HG03060 (cell line): Measurements from ENCODE around the gene AHRR.
"Not testable (repeated sequence)": the region's sequence is repeated elsewhere in the genome, so short reads cannot be mapped to it uniquely, and the experiment has no call there.

ENCODE experiments used
- ATAC-seq: cut with Tn5 transposase; IDR thresholded peaks from one replicate; pipeline ENCODE4 v1.9.1; 2021; ENCODE audit warnings: low read depth, moderate number of reproducible peaks; ENCODE audit not compliant: unreplicated experiment

AHRR gene

DNA sequence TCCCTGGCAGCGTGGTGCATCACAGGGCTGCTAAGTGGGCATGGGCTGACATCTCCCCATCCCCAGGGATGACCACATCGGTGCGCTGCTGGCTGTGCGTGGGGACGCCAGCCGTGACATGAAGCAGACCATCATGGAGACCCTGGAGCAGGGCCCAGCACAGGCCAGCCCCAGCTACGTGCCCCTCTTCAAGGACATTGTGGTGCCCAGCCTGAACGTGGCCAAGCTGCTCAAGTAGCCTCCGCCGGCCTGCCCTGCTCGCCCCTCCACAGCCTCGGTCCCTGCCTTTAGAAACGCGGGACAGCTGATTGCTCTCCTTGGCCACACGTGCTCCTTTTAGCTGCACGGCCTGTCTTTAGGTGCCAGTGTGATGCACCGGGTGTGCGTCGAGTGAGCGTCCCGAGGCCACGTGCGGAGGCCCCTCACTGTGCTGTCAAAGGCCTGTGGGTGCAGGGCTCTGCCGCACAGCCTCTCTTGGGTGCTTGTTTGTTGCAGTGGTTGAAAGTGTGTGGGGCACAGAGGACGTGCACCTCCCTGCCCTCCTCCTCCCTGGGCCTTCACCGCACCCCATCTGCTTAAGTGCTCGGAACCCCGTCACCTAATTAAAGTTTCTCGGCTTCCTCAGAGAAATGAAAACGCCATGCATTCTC is 145.3 kb downstream of the AHRR start:
- ATAC-seq, result no peak

DNA sequence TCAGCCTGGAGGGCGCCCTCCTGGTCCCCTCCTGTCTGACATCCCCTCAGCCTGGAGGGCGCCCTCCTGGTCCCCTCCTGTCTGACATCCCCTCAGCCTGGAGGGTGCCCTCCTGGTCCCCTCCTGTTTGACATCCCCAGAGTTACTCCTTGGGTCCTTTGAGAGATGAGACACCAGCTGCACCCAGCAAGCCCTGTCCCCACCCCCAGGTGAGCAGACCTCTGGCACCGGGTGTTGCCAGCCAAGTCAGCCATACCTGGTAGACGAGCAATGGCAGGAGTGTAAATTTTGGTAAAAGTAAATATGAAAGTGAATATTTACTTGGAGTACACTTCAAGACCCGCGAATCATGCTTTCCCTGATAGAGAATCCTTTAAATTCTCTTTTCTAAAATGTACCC is 146.9 kb downstream of the AHRR start:
- ATAC-seq, result no peak

DNA sequence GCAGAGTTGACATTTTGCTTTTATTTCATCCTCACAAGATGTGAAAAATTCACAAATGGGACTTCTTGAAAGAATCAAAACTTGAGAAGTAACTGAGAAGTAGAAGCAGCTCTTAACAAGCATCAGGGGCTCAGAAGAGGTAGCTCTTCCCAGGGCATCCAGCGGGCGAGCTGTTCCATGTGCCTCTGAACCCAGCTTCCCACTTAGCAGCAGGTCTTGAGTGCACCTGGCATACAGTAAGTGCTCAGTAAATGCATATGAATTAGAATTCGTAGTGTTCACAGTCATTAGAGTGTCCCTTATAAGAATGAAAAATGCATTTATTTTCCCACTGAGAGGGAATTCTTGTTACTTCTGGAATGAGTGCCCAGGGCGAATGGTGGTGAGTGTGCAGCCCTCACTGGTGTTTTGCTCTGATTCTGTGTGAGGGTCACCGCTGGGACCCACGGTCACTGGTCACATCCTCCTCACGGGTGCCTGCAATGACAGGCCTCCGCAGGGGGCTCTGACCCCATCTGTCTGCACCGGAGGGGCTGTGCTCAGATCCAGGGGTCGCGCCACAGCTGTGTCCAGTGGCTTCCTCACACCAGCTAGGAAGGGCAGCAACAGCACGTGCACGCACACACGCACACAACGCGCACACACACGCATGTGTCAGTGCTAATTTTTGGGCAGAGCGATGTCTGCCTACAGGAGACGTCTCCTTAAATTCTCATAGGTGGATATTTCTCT is 148.4 kb downstream of the AHRR start:
- no peak for ATAC-seq

DNA sequence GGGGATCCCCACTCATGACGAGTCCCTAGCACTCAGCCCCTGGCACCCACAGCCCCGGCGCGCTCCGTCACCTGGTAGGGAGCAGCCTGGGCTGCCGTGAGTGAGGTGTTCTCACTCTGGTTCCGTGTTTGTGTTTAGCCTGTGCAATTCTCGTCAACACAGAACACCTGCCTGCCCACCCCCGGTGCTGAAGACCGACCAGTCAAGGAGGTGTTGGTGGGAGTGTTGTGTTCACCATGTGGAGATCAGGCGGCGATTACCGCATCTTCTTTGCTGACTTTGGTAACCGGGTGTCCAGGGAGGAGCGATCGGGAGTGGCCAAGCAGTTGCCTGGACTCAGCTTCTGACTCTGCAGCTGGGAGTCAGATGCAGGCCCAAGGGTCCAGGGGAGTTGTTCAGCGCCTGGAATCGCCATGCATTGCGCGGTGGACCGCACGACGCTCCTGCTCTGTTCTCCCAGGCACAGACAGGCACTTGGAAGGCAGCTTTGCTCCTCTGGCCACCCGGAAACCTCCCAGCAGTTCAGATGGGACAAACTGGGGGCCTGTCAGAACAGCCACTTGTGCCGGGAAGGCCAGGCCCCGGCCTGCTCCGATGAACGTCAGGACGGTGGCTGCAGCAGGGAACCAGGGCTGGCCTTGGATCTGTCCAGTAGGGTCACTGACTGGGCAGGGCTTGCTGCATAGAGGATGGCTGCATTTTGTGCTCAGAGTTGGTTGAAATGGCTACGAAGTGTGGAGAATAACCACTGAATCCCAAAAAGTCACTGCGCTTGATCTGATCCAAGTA is 149.6 kb downstream of the AHRR start:
- ATAC-seq, result no peak

DNA sequence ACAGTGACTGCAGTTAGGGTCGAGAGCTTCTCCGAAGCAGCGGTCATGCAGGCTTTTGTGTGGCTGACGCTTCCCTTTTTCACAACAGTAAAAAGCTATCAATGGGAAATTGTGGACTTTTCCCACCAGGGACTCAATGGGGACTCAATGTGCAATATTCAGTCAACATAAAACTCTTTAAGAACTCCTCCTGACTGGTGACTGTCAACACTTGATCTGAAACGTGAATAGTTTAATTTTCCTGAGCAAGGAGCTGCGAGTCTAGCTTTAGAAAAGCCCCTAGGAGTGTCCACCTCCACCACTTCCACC is 150.2 kb downstream of the AHRR start:
- no peak for ATAC-seq

DNA sequence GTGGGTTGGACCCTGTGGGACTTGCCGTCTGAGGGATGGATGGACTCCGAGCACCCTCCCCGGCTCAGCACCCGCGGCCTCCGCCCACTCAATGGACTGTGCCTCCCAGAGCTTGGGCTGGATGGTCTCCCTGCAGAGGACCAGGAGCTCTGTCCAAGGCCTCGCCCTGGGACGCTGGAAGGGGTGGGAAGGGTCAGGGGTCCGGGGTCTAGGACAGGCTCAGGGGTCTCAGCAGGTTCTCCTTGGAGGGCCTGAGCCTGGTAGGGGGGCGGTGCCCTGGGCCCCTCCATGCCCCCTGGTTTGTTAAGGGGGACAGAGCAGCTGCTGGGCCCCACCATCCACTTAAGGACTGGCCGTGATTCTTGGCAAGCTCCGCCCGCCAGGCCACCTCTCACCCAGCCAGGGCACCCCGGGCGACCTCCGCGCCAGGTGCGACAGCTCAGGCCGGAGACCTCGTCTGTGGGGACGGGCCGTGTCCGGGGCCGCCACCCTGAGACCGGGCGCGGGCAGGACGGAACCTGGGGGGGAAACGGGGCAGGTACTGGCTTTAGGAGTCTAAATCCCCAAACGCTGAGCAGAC is 150.7 kb downstream of the AHRR start:
- no peak for ATAC-seq

DNA sequence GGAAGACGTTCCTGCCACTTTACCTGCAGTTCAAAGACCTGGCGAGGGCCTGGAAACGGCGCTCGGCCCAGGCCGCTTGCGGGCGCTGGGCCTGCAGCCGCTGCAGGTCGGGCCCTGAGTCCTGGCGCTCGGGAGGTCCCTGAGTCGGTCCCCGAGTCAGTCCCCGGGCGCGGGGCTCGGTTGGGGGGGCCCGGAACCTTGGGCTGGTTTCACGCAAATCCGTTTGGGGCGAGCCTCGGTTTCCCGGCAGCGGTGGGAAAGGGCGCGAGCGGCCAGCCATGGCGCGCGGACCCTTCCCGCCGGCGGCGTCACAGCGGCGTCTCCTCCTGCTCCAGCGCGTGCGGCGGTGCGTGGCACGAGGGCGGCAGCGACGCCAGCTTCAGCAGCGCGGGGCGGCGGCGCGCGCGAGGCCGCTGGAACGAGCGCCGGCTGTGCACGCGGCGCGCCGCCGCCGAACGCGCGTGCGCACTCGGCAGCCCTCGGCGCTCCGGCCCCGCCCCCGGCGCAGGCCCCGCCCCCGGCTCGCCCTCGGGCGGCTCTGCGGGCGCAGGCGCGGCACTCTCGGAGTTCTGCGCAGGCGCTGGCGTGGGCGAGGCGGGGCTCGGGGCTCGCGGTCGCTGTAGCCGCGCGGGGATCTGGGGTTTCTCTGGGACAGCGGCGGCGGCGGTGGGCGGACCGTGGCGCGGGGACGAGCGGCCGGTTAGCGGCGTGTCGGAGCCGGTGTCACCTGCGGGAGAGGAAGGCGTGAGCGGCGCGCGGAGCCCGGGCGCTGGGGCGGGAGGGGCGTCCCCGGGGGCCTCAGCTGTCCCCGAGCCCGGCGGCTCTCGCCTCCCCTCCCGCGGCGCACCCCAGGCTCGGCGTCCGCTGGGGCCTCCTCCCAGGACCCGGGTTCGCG is 151.4 kb downstream of the AHRR start:
- ATAC-seq, result no peak

DNA sequence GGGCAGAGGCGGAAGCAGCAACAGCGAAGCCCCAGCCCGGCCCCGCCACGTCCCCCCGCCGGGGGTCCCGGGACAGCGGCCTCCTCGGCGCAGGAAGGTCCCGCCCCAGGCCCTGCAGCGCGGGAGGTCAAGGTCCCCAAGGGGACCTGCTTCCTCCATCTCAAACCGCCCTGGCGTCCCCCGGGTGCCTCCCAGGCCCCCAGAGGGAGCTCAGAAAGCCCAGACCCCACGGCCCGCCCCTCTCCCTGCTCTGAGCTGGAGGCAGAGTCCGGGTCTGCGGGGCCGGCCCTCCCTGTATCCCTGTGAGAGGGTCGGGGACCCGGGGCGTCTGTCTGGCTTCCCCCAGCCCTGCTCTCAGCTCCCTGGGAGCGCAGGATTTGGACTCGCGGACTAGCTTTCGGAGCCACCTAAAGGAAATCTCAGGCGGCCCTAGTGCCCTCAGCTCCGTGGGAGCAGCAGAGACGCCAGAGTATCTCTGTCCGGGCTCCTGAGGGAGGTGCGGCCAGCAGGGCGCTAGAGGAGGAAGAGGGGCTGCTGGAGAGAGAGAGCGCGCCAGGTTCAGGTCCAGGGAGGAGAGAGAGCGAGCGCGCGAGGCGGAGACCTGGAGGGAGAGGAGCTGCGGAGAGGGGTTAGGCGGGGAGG is 152.2 kb downstream of the AHRR start:
- no peak for ATAC-seq

DNA sequence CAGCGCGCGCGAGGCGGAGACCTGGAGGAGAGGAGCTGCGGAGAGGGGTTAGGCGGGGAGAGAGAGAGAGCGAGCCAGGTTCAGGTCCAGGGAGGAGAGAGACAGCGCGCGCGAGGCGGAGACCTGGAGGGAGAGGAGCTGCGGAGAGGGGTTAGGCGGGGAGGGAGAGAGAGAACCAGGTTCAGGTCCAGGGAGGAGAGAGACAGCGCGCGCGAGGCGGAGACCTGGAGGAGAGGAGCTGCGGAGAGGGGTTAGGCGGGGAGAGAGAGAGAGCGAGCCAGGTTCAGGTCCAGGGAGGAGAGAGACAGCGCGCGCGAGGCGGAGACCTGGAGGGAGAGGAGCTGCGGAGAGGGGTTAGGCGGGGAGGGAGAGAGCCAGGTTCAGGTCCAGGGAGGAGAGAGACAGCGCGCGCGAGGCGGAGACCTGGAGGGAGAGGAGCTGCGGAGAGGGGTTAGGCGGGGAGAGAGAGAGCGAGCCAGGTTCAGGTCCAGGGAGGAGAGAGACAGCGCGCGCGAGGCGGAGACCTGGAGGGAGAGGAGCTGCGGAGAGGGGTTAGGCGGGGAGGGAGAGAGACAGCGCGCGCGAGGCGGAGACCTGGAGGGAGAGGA is 152.8 kb downstream of the AHRR start:
- ATAC-seq, result not testable (repeated sequence)

DNA sequence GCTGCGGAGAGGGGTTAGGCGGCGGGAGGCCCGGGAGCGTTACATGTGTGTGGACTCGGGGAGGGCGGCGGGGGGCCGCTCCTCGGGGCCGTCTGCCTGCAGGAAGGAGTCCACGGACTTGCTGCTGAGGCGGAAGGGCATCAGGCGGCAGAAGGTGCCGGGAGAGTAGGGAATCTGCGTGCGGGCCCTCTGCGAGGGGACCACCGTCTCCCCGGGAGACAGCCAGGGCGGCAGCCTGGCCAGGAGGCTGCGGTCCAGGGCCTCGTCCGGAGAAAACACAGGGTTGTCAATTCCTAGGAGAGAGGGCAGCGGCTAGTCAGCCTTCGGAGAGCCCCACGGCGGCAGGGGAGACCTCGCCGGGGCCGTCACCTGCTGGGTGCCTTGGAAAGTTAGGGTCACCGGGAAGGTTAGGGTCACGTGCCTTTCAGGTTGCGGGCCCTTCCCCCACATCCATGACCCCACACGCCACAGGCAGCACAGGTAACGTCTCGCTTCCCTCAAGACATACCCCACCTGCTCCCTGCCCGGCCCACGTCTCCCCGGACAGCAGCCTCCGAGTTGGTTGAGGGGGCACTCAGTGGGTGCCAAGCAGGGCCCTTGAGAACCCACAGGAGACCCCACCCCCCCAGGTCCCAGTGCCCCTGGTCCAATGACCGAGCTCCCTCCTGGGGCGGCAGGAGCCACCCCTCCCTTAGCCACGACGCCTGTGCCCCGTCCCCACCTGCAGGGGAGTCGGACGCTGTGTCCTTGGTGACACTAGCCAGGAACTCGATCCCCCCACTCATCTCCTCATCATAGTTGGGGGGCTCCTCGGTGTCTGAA is 153.5 kb downstream of the AHRR start:
- ATAC-seq, result no peak

DNA sequence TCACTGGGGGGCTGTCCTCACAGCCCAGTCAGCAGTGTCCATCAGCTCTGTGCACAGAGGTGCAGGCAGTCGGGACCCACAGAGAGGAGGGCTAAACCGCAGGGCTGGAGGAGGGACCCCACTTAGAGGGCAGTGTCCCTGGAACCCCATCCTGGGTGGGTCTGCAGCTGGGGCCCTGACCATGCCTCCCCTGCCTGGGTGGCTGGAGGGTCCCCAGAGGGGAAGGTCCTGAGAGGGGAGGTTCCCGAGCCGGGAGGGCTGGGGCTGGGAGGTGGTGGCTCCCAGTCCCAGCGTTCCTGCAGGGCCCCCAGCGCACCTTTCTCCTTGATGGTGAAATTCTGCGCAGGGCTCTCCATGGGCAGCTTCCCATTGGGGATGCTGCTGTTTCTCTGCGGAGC is 154.2 kb downstream of the AHRR start:
- no peak for ATAC-seq

DNA sequence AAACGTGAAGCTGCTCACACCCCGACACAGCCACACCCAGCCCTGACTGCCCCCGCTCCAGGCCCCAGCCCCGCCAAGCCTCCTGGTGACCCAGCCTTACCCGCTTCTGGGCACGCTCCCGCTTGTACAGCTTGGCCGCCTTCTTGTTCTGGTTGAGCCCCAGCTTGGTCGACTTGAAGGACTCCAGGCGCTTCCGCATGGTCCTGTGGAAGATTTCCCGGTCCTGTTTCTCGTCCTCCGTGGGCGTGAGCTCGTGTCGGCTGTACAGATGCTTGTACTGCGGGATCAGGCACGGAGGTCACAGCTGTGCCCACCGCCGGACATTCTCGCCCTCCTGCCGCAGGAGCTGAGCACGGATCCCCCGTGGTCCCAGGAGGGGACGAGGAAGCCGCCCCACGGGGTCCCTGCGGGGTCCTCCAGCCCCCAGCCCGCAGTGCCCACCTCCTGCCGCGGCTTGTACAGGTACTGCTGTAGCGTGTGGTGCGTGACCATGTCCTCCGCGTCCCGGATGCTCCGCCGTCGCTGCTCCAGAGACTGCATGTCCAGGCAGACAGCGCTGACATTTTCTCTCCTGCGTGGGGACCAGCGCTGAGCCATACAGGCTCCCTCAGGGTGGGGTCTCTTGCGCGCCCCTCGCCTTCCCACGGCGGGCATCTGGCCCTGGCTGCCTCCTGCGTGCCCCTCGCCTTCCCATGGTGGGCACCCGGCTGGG is 154.7 kb downstream of the AHRR start:
- no peak for ATAC-seq

DNA sequence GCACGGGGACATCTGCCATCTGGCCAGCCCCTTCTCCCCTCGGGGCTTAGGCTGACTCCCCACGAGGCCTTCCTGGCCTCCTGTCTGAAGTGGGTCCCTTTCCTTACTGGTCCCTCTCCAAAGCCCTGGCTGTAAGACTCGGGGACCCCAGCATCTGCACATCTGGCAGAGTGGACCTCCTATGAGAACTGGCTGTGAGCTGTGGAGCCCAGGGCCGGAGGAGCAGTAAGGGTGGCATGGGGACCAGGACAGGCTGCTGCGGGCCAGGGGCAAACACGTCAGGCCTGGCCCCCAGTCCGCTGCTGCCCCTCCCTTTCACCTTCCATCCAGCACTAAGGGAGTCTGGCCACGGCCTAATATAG is 155.3 kb downstream of the AHRR start:
- ATAC-seq, result no peak

DNA sequence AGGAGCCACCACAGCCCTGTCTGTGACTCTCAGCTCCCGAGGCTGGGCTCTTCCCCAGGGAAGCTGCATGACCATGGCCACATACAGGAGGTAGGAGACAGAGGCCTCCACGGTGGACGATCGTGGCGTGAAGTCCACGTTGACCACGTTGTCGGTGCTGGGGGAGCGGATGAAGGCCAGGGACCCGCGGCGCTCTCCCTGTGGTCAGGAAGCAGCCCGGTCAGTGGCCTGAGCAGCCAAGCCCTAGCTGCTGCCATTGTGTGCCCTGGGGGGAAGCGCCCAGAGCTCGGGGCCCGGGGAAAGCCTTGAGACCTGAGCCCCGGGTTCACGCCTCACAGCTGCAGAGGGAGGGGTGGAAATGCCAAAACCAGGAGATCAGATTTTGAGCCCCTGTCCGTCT is 155.7 kb downstream of the AHRR start:
- ATAC-seq, result no peak

DNA sequence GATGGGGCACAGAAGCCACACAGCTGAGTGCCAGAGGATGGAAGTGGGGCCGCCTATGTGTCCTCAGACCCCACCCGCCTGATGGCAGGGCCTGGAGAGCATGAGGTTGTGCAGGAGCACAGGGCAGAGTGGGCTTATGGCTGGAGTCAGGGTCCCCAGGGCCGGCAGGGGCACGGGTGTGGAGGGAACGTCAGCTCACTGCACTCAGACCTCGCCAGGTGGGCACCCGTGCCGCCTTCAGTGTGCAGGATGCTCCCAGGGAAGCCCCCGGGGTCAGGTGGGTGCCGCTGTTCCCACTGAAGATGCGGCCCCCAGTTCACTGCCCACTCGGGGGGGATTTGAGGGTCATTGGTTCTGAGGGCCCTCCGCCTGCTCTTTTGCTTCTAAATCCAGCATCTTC is 156.4 kb downstream of the AHRR start:
- no peak for ATAC-seq

DNA sequence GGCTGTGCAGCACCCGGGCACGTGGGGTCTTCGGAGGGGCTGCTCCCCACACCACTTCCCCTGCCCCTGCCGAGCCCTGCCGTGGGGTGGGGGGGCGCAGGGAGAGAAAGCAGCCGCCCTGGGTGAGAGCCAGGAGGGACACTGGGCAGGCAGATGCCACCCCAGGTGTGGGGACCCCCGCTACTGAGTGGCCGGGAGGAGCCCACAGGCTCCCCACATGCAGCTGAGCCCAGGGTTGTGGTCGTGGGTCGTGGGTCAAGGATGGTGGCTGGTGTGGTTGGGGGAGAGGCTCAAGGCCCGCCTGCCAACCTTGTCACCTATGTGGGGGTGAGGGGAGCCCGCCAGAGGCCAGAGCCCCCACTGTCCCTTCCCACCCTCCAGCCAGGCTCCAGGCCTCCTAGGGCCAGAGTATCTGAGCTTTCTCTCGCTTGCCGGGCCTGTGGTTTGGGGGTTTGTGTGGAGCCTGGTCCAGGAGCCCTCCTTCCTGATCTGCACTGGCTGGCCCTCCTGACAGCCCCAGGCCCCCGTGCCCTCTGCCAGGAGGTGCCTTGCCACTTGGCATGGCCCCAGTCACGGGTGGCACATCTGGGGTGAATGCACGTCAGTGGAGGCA is 157.0 kb downstream of the AHRR start:
- no peak for ATAC-seq

DNA sequence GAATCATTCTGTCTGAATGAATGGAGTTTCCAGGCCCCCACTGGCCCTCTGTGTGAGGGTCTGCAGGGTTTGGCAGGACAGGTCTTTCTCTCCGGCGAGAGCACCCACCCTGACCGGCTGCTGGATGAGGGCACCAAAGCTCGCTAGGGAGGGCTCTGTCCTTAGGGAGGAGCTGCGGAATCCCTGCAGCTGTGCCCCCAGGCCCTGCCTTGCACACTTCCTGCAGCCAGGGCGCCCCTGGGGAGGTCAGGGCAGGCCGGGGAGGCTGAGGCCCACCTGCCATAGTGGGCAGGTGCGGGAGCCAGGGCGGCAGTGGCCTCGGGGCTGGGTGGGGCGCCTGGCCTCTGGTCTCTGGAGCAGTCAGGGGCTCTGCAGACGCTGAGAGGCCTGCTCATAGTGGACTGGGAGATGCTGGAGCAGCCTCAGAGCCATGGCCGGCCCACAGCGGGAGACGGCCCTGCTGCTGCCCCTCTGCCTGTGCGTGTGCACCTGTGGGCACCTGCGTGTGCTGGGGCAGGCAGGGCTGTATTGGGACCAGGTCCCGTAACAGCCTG is 157.5 kb downstream of the AHRR start:
- ATAC-seq, result no peak
